HL-60/S4 (cell line): ENCODE results near the gene CACNA1C.
"Not testable (repeated sequence)": the region's sequence is repeated elsewhere in the genome, so short reads cannot be mapped to it uniquely, and the experiment has no call there.

ENCODE experiments used
- in situ Hi-C: fragments of 300-500 bp; cut with MboI; formaldehyde crosslinking; loops from 2 replicates; pipeline ENCODE4 v1.14.3; 2022; ENCODE audit warnings: low sequenced_read_pairs

CACNA1C gene

GRCh38 chr12:2070440-2071045 is 17.8 kb downstream of the CACNA1C start:
- in situ Hi-C loops, result no loop called here

DNA sequence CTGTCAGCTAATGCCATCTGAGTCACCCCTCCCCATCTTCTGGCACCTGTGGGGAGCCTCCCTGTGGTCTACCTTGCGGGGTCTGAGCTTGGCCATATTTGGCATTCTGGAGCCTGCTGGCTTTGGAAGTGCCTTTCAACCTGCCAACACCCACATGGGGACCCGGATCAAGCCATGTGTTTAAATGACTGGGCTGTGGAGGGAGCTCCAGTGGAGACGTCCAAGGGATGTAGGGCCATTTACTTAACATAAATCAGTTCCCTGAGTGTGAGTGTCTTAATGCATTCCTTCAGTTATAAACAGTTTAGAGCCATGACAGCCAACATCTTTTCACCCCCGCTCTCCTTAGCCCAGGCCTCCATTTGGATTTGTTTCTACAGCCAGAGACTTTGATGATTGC is 22.0 kb downstream of the CACNA1C start:
- in situ Hi-C loops, result no loop called here

- in situ Hi-C loops, result no loop called here
Observed at GRCh38 chr12:2075508-2076195, 22.9 kb downstream of the CACNA1C start.

- in situ Hi-C loops, result no loop called here
Observed at GRCh38 chr12:2076196-2076570, 23.4 kb downstream of the CACNA1C start.

GRCh38 chr12:2076728-2077127 is 23.9 kb downstream of the CACNA1C start:
- in situ Hi-C loops, result no loop called here

GRCh38 chr12:2080604-2081003 is 27.8 kb downstream of the CACNA1C start:
- in situ Hi-C loops, result no loop called here

DNA sequence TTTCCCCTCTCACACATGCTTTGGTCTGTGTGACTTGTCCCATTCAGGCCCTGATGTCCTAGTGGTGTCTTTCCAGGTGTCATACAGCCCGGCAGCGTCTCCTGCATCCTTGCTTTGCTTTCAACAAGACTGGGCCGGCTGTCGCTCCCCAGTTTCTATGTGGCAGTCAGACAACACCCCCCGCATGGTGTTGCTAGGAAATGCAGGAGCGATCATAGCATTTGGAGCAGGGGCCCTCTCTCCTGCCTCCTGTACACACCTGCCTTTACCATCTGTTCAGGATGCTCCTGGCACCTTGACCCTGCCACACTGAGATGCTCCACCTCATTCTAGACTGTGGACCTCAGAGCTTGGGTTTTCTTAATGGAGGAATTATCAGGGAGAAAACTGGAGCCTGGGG is 29.5 kb downstream of the CACNA1C start:
- in situ Hi-C loops, result no loop called here

- in situ Hi-C loops, result no loop called here
Observed at GRCh38 chr12:2083008-2083407, 30.2 kb downstream of the CACNA1C start.

DNA sequence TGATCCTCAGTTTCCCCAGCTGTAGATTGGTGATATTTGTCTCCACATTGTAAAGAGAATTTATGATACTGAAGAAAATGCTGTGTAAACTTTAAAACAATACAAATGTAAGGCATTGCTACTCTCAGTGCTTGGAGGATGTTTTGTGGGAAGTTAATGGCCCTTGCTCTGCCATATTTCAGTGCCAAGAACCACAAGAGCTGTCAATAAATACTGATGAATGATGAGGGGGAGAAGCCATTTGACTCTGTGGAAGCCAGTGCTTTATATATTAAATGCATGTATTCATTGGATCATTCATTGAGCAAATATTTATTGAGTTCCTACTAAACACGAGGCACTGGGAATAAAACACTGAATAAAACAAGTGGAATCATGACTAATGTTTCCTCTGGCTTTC is 30.8 kb downstream of the CACNA1C start:
- in situ Hi-C loops, result no loop called here

GRCh38 chr12:2084553-2085296 is 31.9 kb downstream of the CACNA1C start:
- in situ Hi-C loops, result no loop called here

DNA sequence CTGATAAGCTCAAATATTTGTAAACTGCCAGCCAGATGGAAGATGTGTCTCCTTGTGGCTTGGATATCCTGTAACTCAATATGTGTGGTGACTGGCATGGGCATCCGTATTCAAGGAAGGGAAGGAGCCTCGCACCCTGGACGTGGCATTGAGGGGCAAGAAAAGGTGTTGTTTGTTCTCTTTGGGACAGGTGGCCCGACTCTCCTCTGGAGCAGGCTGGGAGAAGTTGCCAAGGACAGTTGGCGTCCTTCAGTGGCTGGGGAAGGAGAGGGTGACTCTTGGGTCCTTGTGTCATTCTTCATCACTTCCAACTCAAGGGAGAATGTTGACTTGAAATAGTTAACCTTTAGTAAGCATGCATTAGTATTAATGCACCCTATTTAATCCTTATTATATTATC is 39.6 kb downstream of the CACNA1C start:
- in situ Hi-C loops, result no loop called here

GRCh38 chr12:2092890-2093289 is 40.1 kb downstream of the CACNA1C start:
- in situ Hi-C loops, result no loop called here

- in situ Hi-C loops, result no loop called here
Observed at GRCh38 chr12:2094597-2094996, 41.8 kb downstream of the CACNA1C start.

GRCh38 chr12:2095878-2096277 is 43.1 kb downstream of the CACNA1C start:
- in situ Hi-C loops, result no loop called here

DNA sequence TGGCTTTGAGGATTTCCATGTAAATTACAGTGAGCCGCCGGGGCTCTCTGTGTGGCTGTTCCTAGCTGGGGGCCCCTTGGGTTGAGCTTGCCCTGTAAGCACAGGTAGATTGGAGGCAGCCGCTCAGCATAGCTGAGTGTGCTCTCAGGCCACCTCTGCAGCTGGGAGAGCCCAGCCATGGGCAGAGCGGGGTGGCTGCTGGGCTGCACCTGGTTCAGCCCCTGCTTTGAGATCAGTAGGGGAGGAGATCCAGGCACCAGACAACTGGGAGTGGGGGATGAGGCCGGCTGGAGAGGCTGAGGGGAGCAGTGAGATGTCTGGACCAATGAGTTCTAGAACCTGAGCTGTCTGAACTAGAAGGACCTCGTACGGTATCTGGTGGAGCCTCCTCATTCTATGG is 44.8 kb downstream of the CACNA1C start:
- in situ Hi-C loops, result no loop called here

GRCh38 chr12:2098852-2099251 is 46.1 kb downstream of the CACNA1C start:
- in situ Hi-C loops, result no loop called here

DNA sequence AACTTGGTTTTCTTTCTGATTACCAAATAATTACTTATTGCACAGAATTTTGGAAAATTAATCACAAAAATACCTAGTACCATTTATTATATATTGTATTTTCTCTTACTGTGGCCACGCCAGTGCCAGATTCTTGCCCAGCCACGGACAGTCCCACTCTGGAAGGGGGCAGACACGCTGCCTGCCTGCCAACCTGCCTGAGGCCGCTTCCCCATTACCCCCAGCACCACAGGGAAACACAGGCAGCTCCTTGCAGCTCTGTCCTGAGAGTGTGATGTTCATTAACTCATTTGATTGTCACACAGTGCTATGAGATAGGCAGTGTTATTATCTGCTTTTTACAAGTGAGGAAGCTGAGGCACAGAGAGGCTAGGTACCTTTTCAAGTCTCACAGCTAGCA is 46.8 kb downstream of the CACNA1C start:
- in situ Hi-C loops, result no loop called here

- in situ Hi-C loops, result no loop called here
Observed at GRCh38 chr12:2101359-2101758, 48.6 kb downstream of the CACNA1C start.

- in situ Hi-C loops, result no loop called here
Observed at GRCh38 chr12:2101771-2102170, 49.0 kb downstream of the CACNA1C start.

DNA sequence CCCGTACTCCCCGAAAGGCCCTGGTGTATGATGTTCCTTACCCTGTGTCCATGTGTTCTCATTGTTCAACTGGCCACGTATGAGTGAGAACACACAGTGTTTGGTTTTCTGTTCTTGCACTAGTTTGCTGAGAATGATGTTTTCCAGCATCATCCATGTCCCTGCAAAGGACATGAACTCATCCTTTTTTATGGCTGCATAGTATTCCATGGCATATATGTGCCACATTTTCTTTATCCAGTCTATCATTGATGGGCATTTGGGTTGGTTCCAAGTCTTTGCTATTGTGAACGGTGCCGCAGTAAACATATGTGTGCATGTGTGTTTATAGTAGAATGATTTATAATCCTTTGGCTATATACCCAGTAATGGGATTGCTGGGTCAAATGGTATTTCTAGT is 49.9 kb downstream of the CACNA1C start:
- in situ Hi-C loops, result not testable (repeated sequence)

GRCh38 chr12:2105387-2105786 is 52.6 kb downstream of the CACNA1C start:
- in situ Hi-C loops, result not testable (repeated sequence)

DNA sequence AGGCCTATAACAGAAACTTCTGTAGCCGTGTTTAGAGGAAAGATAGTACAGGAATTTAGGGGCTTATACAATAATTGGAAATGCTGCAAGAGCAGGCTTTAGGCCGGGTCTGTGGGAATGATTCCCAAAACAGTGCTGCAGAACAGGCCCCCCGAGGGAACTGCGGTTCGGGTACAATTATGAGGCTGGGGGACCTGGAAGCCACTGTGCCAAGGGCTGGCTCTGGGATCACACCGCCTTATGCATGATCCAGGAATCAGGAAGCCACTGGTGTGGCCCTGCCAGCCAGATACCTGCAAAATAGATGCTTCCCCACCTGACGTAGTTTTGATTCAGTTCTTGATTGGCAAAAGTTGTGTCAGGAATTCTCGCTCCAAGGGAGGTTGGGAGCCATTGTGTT is 55.4 kb downstream of the CACNA1C start:
- in situ Hi-C loops, result no loop called here
